NCI-H82 treated with DMSO at 0.1 percent for 48 hours (cell line): ENCODE data around the gene PPP4R3B.

Experiments
- DNase-seq: peaks from one replicate; lab custom pipeline; 2025; ENCODE audit not compliant: unreplicated experiment; lab: John Stamatoyannopoulos, UW

Gene PPP4R3B

DNA sequence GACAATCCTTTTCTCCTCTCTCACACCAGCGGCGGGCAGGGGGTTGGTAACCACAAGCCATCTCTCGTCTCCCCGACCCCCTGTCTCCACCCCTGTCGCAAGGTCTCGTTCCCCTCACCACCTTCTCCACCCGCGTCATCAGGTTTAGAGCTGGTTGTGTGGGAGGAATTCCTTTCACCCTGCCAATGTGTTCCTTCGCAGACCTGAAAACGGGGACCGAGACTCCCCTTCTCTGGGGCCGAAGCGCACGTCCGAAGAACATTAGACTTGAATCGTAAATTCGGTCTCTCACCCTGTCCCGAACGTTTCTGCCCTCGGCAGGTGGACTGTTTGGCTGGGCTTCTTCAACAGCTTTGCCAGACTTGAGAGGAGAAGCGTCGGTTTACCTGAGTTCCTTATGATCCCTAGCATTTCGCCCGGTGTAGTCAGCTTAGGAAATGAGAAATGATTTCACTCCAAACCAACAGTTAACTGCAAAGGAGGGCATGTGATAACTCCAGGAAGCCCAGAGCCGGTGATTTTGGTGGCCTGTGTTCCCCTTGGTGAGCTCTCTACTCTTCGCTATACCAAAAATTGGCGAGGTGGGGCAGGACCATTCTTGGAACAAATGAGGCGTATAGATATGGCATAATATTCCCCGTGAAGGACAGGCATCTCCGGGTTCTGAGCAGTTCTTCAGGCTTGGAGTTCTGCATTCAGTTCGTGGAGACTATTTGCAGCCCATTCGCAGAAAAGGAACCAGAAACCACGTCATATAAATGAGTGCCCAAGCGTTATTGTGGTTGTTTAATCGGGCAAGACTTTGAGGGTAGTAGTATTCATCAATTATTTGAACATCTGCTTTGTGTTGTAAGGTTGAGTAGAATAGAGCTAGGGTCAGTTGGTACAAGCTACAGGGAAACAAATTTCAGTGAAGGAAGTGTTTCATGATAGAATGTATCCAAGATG lies 97.2 kb downstream of the PPP4R3B start:
- no peak for DNase-seq

GRCh38 chr2:55518841-55519165 lies 98.6 kb downstream of the PPP4R3B start:
- peak; percentile 79 for DNase-seq

DNA sequence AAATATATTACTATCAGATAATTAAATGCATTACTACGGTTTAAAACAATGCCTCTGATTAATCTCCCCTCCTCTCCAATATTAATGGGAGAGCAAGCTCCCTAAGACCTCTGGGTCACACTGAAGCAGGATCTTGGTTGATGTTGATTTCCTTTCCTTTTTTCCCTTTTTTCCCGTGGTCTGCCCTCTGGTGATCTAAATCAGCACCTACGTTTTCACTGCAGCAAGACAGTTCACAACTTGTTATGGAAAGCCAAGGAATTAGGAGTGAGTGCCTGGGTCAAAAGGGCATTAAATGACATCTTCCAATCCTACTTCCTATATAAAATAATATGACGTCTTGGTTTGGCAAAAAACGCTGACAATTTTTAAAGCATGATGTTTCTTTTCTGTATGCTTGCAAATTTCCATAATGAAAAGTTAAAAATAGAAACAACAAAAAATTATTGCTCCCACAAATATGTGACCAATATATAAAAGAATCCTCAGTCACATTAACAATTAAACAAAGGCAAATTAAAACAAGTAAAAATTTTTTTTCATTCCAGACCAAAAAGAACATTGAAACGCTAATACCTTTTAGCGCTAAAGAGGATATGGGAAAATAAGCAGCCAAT lies 105.8 kb downstream of the PPP4R3B start:
- peak; percentile 54 for DNase-seq

GRCh38 chr2:55502590-55503141 lies 114.8 kb downstream of the PPP4R3B start:
- no peak for DNase-seq

- no peak for DNase-seq
Measured at GRCh38 chr2:55500025-55500424, 117.4 kb downstream of the PPP4R3B start.

DNA sequence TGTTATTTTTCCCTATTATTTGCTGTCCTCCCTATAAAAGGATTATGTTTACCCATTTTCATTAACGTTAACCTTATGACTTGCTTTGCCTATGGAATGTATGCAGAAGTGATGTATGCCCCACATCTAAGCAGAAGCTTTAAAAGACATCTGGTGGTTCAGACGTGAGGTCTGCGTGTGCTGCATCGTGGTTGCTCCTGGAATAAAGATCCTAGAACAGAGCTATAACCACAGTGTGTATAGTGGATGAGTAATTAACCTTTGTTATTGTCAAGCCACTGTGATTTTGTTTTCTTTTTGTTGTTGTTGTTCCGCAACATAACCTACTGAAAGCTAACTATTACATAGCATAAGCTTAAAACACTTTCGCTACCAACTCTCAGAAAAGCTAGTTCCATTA lies 118.8 kb downstream of the PPP4R3B start:
- no peak for DNase-seq
